GM19455 (cell line): ENCODE results near the gene RPS6KB1.
"Not testable (repeated sequence)": the region's sequence is repeated elsewhere in the genome, so short reads cannot be mapped to it uniquely, and the experiment has no call there.

Source experiments
- ATAC-seq: cut with Tn5 transposase; IDR thresholded peaks from one replicate; pipeline ENCODE4 v1.9.1; 2021; ENCODE audit not compliant: unreplicated experiment

Gene RPS6KB1

GRCh38 chr17:59933317-59933716, 40.4 kb downstream of the RPS6KB1 start:
- ATAC-seq: not testable (repeated sequence)

GRCh38 chr17:59940697-59941096, 47.8 kb downstream of the RPS6KB1 start:
- ATAC-seq: not testable (repeated sequence)

DNA sequence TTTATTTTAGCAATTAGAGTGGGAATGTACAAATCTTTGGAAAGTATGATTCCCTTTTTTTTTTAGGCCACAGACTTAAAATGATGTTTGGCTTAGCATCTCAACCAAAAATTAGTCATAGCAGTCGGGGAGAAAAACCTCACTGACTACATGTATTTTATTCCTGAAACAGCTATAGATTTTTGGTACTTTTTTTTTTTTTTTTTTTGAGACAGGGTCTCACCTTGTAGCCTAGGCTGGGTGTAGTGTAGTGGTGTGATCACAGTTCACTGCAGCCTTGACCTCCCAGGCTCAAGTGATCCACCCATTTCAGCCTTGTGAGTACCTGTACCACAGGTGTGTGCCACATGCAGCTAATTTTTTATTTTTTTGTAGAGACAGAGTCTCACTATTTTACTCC, 48.2 kb downstream of the RPS6KB1 start:
- ATAC-seq: no peak

GRCh38 chr17:59946433-59946832, 53.5 kb downstream of the RPS6KB1 start:
- not testable (repeated sequence) for ATAC-seq

- not testable (repeated sequence) for ATAC-seq
Observed at GRCh38 chr17:59947310-59947709, 54.4 kb downstream of the RPS6KB1 start.

GRCh38 chr17:59950049-59950448, 57.1 kb downstream of the RPS6KB1 start:
- no peak for ATAC-seq

GRCh38 chr17:59954856-59955255, 61.9 kb downstream of the RPS6KB1 start:
- no peak for ATAC-seq

- ATAC-seq: not testable (repeated sequence)
Observed at GRCh38 chr17:59959574-59959973, 66.7 kb downstream of the RPS6KB1 start.

DNA sequence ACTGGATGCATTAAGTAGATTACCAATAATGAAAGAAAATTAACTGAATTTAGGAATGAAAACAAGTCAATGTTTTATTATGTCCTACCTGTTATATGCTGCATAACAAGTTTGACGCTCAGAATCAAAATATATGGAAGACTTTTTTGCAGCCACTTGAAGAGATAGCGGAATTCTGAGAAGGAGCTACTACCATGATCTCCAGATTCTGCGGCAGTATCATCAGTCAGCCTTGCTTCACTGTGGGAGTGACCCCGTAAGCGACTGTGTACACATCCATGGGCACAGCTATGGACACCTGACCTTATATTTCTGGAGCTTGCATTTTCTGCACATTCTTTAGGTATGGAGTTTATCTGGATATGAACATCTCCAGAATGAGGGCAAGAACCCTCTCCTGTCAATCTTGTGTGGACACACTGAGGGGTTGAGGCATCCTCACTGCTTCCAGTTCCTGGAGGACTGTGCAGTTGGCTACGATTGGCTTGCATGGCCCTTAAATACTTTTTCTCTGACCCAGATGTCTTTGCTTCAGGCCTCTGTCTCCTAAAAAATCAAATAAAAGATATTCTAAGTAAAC, 69.9 kb downstream of the RPS6KB1 start:
- no peak for ATAC-seq

DNA sequence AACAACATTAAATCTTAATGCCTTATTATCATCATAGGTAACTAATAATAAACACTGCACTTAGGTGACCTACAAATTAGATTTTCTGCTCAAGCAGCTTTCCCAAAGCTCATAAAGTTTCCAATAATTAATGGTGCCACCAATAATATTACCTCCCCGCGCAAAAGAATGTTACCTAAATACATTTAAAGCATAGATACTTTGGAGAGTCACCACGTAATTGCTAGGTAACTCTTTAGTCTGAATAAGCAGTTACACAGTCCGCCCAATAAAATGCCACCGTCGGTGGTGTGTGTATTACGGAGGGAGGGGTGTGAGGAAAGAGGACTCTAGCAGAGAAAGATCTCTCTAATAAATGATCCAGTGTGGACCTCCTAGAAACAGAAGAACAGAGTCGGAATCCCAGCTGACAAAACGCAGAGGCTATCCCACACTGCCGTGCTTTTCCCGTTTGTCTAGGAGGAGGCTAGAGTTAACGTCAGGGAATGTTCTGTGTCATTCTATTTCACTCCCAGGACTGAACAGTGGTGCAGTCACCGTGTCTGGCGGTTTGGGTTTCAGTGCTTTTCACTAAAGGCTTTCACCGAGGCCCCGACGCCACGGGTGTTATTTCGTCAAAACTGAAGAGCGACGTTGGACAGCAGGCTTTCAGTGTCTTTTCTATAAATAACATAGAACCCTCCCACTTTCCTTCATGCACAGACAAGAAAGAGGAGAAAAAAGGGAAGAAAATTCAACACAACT, 71.0 kb downstream of the RPS6KB1 start:
- peak; percentile 44 for ATAC-seq

DNA sequence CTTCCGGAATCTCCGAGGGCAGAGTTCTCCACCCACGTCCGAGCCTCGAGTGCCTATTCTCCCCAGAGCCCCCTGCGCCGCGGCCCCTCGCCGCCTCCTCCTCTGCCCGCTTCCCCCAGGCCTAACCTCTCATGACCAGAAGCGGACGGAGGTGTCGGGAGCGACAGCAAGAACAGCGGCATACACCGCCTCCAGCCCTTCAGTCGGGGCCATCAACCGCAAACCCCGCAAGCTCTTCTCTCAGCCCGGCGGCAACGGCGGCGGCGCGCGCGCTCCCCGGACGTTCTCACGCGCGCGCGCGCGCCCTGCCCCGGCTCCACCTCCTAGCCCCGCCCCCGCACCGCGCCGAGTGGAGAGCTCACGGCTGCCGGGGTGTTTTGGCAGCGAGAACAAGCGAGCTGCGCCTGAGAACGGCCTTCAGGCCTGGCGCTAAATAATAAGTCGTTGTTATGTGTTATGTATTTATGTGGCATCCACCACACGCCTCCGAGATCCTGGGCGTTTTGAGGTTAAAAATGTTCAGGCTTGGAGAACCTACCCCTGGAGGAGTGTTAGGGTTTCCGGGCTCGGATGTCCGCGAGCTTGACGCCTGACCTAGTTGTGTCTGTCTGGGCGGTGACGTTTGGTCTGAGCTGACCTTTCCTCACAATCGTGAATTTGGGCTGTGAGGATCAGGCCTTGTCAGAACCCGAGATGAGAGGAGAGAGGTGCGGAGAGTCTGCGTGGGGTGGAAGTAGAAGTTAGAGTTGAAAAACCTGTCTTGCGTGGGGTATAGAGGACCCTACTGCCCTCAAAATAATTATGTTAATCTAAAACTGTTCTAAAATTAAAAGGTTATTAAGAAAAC, 71.8 kb downstream of the RPS6KB1 start, which contains the start of gene RNFT1:
Gene RNFT1, minus strand, starts transcription at position 259 of the 847 bp plus-strand sequence. Its CDS starts 77 bp downstream, at position 182.
- peak; percentile 72 for ATAC-seq

DNA sequence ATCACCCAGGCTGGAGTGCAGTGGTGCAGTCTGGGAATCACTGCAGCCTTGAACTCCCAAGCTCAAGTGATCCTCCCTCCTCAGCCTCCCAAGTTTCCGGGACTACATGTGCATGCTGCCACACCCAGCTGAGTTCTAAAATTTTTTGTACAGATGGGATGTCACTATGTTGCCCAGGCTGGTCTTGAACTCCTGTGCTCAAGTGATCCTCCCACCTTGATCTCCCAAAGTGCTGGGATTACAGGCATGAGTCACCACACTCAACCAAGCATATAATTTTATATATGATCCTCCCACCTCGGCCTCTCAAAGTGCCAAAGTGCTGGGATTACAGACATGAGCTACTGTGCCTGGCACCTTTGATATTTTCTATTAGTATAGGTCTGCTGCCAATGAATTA, 78.8 kb downstream of the RPS6KB1 start:
- ATAC-seq: not testable (repeated sequence)

- ATAC-seq: no peak
Observed at GRCh38 chr17:59972778-59973177, 79.9 kb downstream of the RPS6KB1 start.

- ATAC-seq: not testable (repeated sequence)
Observed at GRCh38 chr17:59973483-59973882, 80.6 kb downstream of the RPS6KB1 start.

DNA sequence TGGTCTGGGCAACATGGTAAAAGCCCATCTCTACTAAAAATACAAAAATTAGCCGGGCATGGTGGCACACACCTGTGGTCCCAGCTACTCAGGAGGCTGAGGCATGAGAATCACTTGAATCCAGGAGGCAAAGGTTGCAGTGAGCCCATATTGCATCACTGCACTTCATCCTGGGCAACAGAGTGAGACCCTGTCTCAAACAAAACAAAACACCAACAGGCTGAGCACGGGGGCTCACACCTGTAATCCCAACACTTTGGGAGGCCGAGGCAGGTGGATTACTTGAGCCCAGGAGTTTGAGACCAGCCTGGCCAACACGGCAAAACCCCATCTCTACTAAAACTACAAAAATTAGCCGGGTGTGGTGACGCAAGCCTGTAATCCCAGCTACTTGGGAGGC, 82.2 kb downstream of the RPS6KB1 start:
- not testable (repeated sequence) for ATAC-seq

GRCh38 chr17:59996608-59997007, 103.7 kb downstream of the RPS6KB1 start:
- not testable (repeated sequence) for ATAC-seq
